Heart right ventricle (tissue), 16 donors: Measurements from ENCODE around the gene CERS4. TPM values are rescaled to one million over a fixed set of nuclear protein-coding genes. Genes with fewer than 3 reads are reported as not detected.

Experiments used
- ATAC-seq, 8 donors: fragments of 200-7000 bp; cut with Tn5 transposase; one replicate each; pipeline ENCODE4 v1.9.1; 2020; ENCODE audit warnings: mild to moderate bottlenecking in 8 of 8, moderate library complexity in 8 of 8, moderate number of reproducible peaks in 1 of 8
- DNase-seq, 2 donors: peaks; one replicate each; pipeline ENCODE4 v3.0.0-alpha.2; 2020
- H3K27ac ChIP-seq, 10 donors: fragments of 200-600 bp; sonication (generic) in 2 of 10; one replicate each; pipeline versions ENCODE4 v1.5.0 to v1.8.0; 2020 to 2022; ENCODE audit warnings: mild to moderate bottlenecking in 3 of 10
- H3K27me3 ChIP-seq, 7 donors: fragments of 200-600 bp; one replicate each; pipeline ENCODE4 v1.8.0; 2021 to 2022; ENCODE audit warnings: mild to moderate bottlenecking in 2 of 7
- H3K36me3 ChIP-seq, 9 donors: fragments of 200-600 bp; sonication (generic) in 1 of 9; one replicate each; pipeline versions ENCODE4 v1.5.0 to v1.8.0; 2020 to 2022; ENCODE audit warnings: mild to moderate bottlenecking in 2 of 9
- H3K4me1 ChIP-seq, 9 donors: fragments of 200-600 bp; sonication (generic) in 1 of 9; one replicate each; pipeline versions ENCODE4 v1.5.0 to v1.8.0; 2020 to 2022; ENCODE audit warnings: mild to moderate bottlenecking in 4 of 9
- H3K4me3 ChIP-seq, 10 donors: fragments of 200-600 bp; sonication (generic) in 2 of 10; one replicate each; pipeline versions ENCODE4 v1.5.0 to v1.8.0; 2020 to 2022; ENCODE audit warnings: mild to moderate bottlenecking in 7 of 10, moderate library complexity in 2 of 10
- H3K9me3 ChIP-seq, 11 donors: fragments of 200-600 bp in 10 of 11; sonication (generic) in 2 of 11; one replicate each; pipeline versions ENCODE4 v1.5.0 to v1.8.0; 2013 to 2022; ENCODE audit warnings: mild to moderate bottlenecking in 2 of 11, control low read depth in 1 of 11, moderate library complexity in 1 of 11
- WGBS, 2 donors: extraction: QIAGEN DNeasy Blood & Tissue Kit; methylation state at CpG; one replicate each; pipeline ENCODE4 v1.1.7; 2013; ENCODE audit warnings: inconsistent platforms in 1 of 2; 5-methylcytosine and 5-hydroxymethylcytosine counted together
- intact Hi-C, 10 donors: fragments of 100-400 bp; cut with DNase I; formaldehyde crosslinking; loops; one replicate each; pipeline versions ENCODE4 v1.11.1 to v1.14.2; 2022
- polyA plus RNA-seq, 2 donors: library from polyadenylated mRNA; stranded (reverse); fragments of 200-250 nt; gene quantifications; one replicate each; pipeline ENCODE4 v1.2.3, GENCODE V29; 2013
- total RNA-seq, 10 donors: library from RNA; stranded (reverse); fragmentation: NEBNext Ultra II Directional in 3 of 10; extraction: Animal tissue kit (Norgen Biotek cat#: 25700) in 3 of 10; gene quantifications; one replicate each; pipeline versions ENCODE4 v1.2.1 to v1.2.4, GENCODE V29; 2021 to 2023
- TF ChIP-seq, protein P1 (sequence below), 9 donors: fragments of 200-600 bp; sonication (generic) in 2 of 9; IDR thresholded peaks; one replicate each; pipeline versions ENCODE4 v1.5.0 to v1.8.0; 2021 to 2022; ENCODE audit warnings: antibody characterized with exemption in 9 of 9, mild to moderate bottlenecking in 5 of 9, moderate library complexity in 1 of 9
- donor health status: Arrhythmogenic right ventricular cardiomyopathy.
- donor health status: ischemic (EF 13 %, LVEDD 7.1; RV severe dilation, severe dysfunction).
- donor health status: healthy with polysubstance abuse.
- donor health status: DM: no; HTN: yes; CAD: no.
- donor health status: DM: no; HTN: no; CAD: no.
- donor health status: ischemic (EF 25% LVEDD 6.9; RV normal size, moderate dysfunction).
- donor health status: ischemic (EF 25% LVEDD 5.7; RV mildly dilated, moderate dysfunction).
- donor health status: healthy.
- donor health status: DM: yes; HTN: yes; CAD: no.
- donor health status: Ischemic cardiomyopathy.
- donor health status: ischemic (EF 35%, LVEDD 5.7; RV mildly dilated, moderate dysfunction).
- donor health status: nonischemic (EF 11% LVEDD 7.7; RV severe dilation, severe dysfunction).
- donor health status: DM: yes; HTN: yes; CAD: no.
- donor health status: PGD.
- donor health status: ischemic (EF 29% LVEDD 5.4; RV normal size, mild dysfunction).
- donor health status: nonischemic (EF 23%, LVEDD 6.1; RV moderate dilation, normal function).

CERS4 gene
- total and polyA plus RNA-seq, 12 donors, result 13.9 to 28.9 (median 17.9) TPM

DNA sequence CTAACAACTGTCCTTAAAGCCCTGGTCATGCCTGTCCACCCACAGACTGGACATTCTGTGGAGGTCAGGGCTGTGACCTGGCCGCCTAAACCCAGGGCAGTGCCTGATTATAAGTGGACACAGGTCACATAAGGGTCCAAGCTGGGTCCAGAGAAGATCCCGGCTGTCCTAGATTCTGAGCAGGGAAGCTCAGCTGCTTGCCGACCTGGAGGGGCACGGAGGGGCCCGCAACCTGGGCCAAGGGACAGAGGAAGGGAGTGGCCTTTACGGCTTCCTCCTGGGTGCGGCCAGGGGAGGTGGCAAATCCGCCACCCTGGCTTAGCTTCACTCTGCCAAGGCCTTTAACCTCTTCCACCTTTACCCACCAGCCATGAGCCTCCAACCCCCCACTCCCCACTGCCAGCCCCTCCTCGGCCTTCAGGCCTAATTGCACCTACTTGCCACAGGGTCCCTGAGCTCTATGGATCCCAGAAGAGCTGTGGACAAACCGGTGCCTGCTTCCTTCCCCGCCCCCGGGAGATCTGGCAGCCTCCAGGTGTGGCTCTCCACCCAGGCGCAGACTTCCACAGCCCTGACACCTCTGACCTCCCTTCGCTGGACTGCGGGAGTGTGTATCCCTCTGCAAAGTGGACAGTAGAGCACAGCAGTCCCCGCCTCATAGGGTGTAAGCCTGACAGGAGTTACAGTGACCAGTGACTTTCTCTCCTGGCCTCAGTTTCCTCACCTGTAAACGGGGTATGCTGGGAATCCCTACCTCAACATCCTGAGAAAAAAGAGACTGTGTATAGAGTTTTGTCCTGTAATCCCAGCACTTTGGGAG is 97.3 kb downstream of the CERS4 start:
- intact Hi-C loops, result loop anchor here in 1 of 10 donors (5.0 kb wide), 1 partner anchor 39 kb away; no protein-coding TSS in a partner anchor
- Histone ChIP-seq H3K36me3 (peaks cover 0 to 29% (median 16%) of the 10 kb centered on the region in 9 donors), H3K4me3 (peak overlapping the region in 5 of 10 donors; percentile 56 to 76 (median 65)), H3K9me3 (no peaks in the 10 kb centered on the region), H3K27me3 (peaks cover 0 to 5% (median 0%) of the 10 kb centered on the region in 7 donors), H3K27ac (peak overlapping the region in 8 of 10 donors; percentile 3 to 68 (median 37)), H3K4me1 (peaks cover 7 to 54% (median 36%) of the 10 kb centered on the region in 9 donors)
- WGBS, 2 donors, result 68 to 72% methylated on average over 17 of the region's 17 CpGs
- ATAC-seq (no peak), DNase-seq (peak in 1 of 2 donors; percentile 3)
- TF ChIP-seq, protein P1, sequence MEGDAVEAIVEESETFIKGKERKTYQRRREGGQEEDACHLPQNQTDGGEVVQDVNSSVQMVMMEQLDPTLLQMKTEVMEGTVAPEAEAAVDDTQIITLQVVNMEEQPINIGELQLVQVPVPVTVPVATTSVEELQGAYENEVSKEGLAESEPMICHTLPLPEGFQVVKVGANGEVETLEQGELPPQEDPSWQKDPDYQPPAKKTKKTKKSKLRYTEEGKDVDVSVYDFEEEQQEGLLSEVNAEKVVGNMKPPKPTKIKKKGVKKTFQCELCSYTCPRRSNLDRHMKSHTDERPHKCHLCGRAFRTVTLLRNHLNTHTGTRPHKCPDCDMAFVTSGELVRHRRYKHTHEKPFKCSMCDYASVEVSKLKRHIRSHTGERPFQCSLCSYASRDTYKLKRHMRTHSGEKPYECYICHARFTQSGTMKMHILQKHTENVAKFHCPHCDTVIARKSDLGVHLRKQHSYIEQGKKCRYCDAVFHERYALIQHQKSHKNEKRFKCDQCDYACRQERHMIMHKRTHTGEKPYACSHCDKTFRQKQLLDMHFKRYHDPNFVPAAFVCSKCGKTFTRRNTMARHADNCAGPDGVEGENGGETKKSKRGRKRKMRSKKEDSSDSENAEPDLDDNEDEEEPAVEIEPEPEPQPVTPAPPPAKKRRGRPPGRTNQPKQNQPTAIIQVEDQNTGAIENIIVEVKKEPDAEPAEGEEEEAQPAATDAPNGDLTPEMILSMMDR (IDR thresholded peaks at IDR 0.05), result no peak

DNA sequence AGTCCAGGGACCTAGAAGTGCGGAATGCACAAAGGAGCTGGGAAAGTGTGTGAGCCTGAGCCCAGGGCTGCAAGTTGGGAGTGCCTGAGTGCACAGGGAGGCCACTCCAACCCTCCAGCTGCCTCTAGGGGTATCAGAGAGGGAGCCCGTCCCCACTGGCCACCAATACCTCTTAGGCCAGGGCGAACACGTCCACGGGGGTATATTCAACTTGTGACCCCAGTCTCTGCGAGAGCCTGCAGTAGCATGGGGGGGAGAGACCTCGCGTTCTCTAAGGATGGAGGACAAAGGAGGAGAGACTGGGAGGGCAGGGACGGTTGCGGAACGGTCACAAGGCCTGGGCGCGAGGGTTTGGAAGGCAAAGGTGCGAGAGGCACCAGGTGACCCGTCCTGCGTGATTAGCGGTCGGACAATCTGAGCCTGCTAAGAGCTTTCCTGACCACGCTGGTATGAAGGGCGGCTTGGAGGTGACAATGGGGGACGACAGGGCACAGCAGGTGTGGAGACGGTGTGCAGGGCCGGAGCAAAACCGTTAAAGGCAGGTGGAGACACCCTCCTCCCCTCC is 98.3 kb downstream of the CERS4 start:
- Histone ChIP-seq H3K27me3 (peaks cover 0 to 5% (median 0%) of the 10 kb centered on the region in 7 donors), H3K36me3 (peaks cover 0 to 34% (median 17%) of the 10 kb centered on the region in 9 donors), H3K4me3 (peak overlapping the region; percentile 48 to 76 (median 63)), H3K4me1 (peaks cover 12 to 56% (median 46%) of the 10 kb centered on the region in 9 donors), H3K27ac (peak overlapping the region in 9 of 10 donors; percentile 33 to 83 (median 65)), H3K9me3 (no peaks in the 10 kb centered on the region)
- 14 to 18% methylated on average over 24 of the region's 24 CpGs for WGBS, 2 donors
- ATAC-seq (peak in 3 of 8 donors; percentile 1 to 8 (median 2)), DNase-seq (no peak)
- TF ChIP-seq, protein P1 (IDR thresholded peaks at IDR 0.05), result no peak
- intact Hi-C loops, result loop anchor here in 1 of 10 donors (5.0 kb wide), 1 partner anchor 40 kb away; no protein-coding TSS in a partner anchor

- TF ChIP-seq, protein P1 (IDR thresholded peaks at IDR 0.05), result no peak
- 0 to 1% methylated on average over 59 to 63 of the region's 63 CpGs for WGBS, 2 donors
- peak; percentile 90 to 93 for DNase-seq
- Histone ChIP-seq H3K9me3 (no peaks in the 10 kb centered on the region), H3K27ac (peak within 1 kb of the TSS in 9 of 10 donors; percentile 33 to 83 (median 65)), H3K4me3 (peak within 1 kb of the TSS; percentile 48 to 76 (median 63)), H3K36me3 (peaks cover 0 to 41% (median 17%) of the 10 kb centered on the region in 9 donors), H3K4me1 (peaks cover 9 to 56% (median 44%) of the 10 kb centered on the region in 9 donors), H3K27me3 (peaks cover 0 to 5% (median 0%) of the 10 kb centered on the region in 7 donors)
- intact Hi-C loops, result loop anchor here in 1 of 10 donors (5.0 kb wide), 1 partner anchor 41 kb away; no protein-coding TSS in a partner anchor
- peak; percentile 93 to 96 (median 94) for ATAC-seq
These were observed 99.0 kb downstream of the CERS4 start, which contains the start of gene CD320 for GRCh38 chr19:8307965-8308866. Gene CD320, minus strand, starts transcription at chr19:8308358. Its CDS starts 68 bp downstream, at chr19:8308290.
